GM06990 (cell line): ENCODE data around the gene TMC5.
"Not testable (repeated sequence)": the region's sequence is repeated elsewhere in the genome, so short reads cannot be mapped to it uniquely, and the experiment has no call there.

Experiments
- DNase-seq: peaks from one replicate; pipeline ENCODE4 v3.0.0-alpha.2; 2011; ENCODE audit not compliant: insufficient read length; ENCODE audit errors: extremely low read depth
- H3K27me3 ChIP-seq: replicated peaks from 2 replicates; pipeline ENCODE4 v1.6.0; 2011; ENCODE audit warnings: low read length; ENCODE audit not compliant: control insufficient read depth, insufficient read depth
- H3K36me3 ChIP-seq: 2 replicates; pipeline ENCODE4 v1.5.1; 2011; ENCODE audit warnings: low read length; ENCODE audit not compliant: control insufficient read depth, insufficient read depth
- H3K4me3 ChIP-seq: replicated peaks from 2 replicates; pipeline ENCODE4 v1.5.1; 2011; ENCODE audit warnings: low read depth, mild to moderate bottlenecking, control low read depth, low read length
- TF ChIP-seq, protein P1 (sequence below): IDR thresholded peaks from 2 replicates; pipeline ENCODE4 v1.5.1; 2011; ENCODE audit warnings: low read length, control low read depth, mild to moderate bottlenecking, inconsistent platforms; ENCODE audit not compliant: insufficient read depth, poor library complexity, severe bottlenecking

The TMC5 gene, protein sequence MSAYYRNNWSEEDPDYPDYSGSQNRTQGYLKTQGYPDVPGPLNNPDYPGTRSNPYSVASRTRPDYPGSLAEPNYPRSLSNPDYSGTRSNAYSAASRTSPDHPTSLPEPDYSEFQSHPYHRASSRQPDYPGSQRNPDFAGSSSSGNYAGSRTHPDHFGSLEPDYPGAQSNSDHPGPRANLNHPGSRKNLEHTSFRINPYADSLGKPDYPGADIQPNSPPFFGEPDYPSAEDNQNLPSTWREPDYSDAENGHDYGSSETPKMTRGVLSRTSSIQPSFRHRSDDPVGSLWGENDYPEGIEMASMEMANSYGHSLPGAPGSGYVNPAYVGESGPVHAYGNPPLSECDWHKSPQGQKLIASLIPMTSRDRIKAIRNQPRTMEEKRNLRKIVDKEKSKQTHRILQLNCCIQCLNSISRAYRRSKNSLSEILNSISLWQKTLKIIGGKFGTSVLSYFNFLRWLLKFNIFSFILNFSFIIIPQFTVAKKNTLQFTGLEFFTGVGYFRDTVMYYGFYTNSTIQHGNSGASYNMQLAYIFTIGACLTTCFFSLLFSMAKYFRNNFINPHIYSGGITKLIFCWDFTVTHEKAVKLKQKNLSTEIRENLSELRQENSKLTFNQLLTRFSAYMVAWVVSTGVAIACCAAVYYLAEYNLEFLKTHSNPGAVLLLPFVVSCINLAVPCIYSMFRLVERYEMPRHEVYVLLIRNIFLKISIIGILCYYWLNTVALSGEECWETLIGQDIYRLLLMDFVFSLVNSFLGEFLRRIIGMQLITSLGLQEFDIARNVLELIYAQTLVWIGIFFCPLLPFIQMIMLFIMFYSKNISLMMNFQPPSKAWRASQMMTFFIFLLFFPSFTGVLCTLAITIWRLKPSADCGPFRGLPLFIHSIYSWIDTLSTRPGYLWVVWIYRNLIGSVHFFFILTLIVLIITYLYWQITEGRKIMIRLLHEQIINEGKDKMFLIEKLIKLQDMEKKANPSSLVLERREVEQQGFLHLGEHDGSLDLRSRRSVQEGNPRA

DNA sequence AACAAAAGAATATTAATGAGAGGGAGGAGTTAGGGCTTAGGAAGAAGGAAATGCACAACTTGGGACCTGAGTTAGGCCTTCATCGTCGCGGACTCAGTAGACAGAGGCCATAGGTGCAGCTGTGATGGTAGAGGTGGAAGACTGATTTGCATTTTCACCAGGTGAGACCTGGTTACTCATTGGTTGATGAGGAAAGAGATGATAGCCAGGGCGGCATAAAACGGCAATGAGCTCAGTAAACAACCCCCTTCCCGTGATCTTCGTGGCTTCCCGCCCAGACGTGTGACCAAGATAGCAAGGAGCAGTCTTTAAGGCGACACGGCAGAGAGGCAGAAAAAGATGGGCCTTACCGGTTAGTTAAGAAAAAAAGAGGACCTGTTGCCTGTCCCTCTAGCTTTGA lies at the start of gene TMC5:
TSS of gene TMC5 (plus strand) at position 244 of the 400 bp plus-strand sequence. CDS start 22,156 bp downstream, outside the sequence.
- TF ChIP-seq, protein P1, sequence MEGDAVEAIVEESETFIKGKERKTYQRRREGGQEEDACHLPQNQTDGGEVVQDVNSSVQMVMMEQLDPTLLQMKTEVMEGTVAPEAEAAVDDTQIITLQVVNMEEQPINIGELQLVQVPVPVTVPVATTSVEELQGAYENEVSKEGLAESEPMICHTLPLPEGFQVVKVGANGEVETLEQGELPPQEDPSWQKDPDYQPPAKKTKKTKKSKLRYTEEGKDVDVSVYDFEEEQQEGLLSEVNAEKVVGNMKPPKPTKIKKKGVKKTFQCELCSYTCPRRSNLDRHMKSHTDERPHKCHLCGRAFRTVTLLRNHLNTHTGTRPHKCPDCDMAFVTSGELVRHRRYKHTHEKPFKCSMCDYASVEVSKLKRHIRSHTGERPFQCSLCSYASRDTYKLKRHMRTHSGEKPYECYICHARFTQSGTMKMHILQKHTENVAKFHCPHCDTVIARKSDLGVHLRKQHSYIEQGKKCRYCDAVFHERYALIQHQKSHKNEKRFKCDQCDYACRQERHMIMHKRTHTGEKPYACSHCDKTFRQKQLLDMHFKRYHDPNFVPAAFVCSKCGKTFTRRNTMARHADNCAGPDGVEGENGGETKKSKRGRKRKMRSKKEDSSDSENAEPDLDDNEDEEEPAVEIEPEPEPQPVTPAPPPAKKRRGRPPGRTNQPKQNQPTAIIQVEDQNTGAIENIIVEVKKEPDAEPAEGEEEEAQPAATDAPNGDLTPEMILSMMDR = no peak
- no peak for DNase-seq
- no peaks in the 10 kb centered on the region for H3K27me3 ChIP-seq
- H3K4me3 ChIP-seq = no peak within 1 kb of the TSS
- H3K36me3 ChIP-seq = no peaks in the 10 kb centered on the region

DNA sequence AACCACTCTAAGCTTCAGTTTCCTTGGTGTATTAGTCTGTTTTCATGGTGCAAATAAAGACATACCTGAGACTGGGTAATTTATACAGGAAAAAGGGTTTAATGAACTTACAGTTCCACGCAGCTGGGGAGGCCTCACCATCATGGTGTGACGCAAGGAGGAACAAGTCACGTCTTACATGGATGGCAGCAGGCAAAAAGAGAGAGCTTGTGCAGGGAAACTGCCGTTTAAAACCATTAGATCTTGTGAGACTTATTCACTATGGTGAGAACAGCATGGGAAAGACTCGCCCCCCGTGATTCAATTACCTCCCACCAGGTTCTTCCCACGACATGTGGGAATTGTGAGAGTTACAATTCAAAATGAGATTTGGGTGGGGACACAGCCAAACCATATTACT lies 45.1 kb upstream of the TMC5 start:
- H3K27me3 ChIP-seq, H3K4me3 ChIP-seq, H3K36me3 ChIP-seq, DNase-seq: not testable (repeated sequence)

DNA sequence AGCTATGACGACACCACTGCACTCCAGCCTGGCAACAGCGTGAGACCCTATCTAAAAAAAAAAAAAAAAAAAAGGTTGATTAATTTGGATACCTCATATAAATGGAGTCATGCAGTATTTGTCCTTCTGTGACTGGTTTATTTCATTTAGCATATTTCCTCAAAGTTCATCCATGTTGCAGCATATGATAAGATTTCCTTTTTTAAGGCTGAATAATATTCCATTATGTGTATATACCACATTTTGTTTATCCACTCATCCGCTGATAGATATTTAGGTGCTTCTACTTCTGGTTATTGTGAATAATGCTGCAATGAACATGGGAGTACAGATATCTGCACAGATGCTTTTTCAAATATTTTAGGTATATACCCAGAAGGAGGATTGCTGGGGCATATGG lies 43.3 kb upstream of the TMC5 start:
- Histone ChIP-seq H3K36me3 (no peaks in the 10 kb centered on the region), H3K4me3 (no peak overlapping the region), H3K27me3 (no peaks in the 10 kb centered on the region)
- TF ChIP-seq, protein P1 = no peak
- DNase-seq = no peak

DNA sequence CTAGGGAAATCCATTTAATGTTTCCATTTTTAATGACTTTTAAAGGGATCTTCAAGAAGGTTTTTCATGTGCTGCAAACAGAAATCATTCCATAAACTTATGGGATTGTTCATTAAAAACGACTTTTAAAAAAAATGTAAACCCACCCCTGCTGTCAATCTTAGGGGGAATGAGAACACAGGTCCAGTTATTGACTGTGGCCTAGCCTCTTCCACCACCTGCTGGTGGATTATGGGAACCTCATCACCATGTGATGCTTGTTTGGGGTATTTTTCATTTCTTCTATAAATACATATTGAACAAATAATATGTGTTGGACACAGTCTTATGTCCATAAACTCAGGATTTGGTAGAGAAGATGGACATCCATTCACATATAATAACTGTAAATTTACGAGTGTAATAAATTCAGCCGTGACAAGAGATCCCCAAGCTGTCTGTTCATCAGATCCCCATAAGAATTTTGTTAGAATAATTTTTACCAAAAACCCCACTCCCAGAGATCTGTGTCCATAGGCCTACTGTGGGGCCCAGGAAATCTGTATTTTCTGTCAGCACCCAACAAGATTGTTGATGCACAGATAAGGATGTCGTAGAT lies 42.0 kb upstream of the TMC5 start:
- no peak for DNase-seq
- no peaks in the 10 kb centered on the region for H3K27me3 ChIP-seq
- no peaks in the 10 kb centered on the region for H3K36me3 ChIP-seq
- TF ChIP-seq, protein P1 = peak; percentile 80
- H3K4me3 ChIP-seq = no peak overlapping the region

DNA sequence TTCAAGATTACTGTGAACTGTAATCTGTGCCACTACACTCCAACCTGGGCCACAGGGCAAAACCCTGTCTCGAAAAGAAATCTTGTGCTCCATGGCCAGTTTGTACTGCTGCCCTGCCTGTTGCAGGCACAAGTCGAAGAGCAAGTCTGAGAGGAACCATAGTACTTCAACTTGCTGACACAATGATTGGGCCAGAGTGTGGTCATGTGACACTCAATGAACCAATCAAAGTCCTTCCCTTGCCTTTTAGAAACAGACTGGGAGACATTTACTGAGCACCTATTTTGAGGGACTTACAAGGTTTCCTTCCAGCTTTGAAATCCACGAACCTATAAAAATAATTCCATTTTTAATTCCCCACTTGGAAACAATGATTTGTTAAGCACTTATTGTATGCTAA lies 39.8 kb upstream of the TMC5 start:
- no peak overlapping the region for H3K4me3 ChIP-seq
- H3K27me3 ChIP-seq = no peaks in the 10 kb centered on the region
- no peak for DNase-seq
- no peaks in the 10 kb centered on the region for H3K36me3 ChIP-seq
- TF ChIP-seq, protein P1 = no peak

DNA sequence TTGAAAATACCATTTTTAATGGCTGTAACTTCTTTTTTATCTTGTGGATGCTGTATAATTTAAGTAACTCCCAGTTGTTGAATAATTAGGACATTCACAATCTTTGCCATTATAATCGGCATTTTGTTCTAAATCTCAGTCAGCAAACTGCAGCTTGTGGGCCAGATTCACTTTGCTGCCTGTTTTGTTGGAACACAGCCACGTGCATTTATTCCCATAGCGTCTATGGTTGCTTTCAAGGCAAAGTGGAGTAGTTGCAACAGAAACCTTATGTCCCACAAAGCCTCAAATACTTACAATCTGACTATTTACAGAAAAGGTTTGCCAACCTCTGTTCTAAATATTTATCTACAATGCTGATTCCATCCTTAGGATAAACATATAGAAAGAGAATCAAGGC lies 39.2 kb upstream of the TMC5 start:
- H3K27me3 ChIP-seq = no peaks in the 10 kb centered on the region
- H3K4me3 ChIP-seq = no peak overlapping the region
- no peak for DNase-seq
- H3K36me3 ChIP-seq = no peaks in the 10 kb centered on the region
- TF ChIP-seq, protein P1 = no peak
